Left ventricle myocardium superior (tissue), 1 donor: ENCODE data around the gene KIF9. TPM values are rescaled to one million over a fixed set of nuclear protein-coding genes. Genes with fewer than 3 reads are reported as not detected.
A peak's percentile ranks its signal among the peaks of the same experiment; 100 is the strongest.
"Not testable (repeated sequence)": the region's sequence is repeated elsewhere in the genome, so short reads cannot be mapped to it uniquely, and the experiment has no call there.

Source experiments
- ATAC-seq: fragments of 200-7000 bp; cut with Tn5 transposase; one replicate; pipeline ENCODE4 v1.9.1; 2020; ENCODE audit warnings: mild to moderate bottlenecking, moderate library complexity
- DNase-seq: peaks from one replicate; pipeline ENCODE4 v3.0.0-alpha.2; 2020
- intact Hi-C: fragments of 100-400 bp; cut with micrococcal nuclease; formaldehyde crosslinking; loops from one replicate; pipeline ENCODE4 v1.11.0; 2022
- long read RNA-seq: library from polyadenylated mRNA; unstranded; transcript quantifications from one replicate; pipeline ENCODE4 v2.0.0, GENCODE V29; 2021
- total RNA-seq: library from RNA; stranded (reverse); fragmentation: NEBNext Ultra II Directional; extraction: Animal tissue kit (Norgen Biotek cat#: 25700); gene quantifications from one replicate; pipeline ENCODE4 v1.2.1, GENCODE V29; 2021
- donor health status: DM: no; HTN: yes; CAD: no; lungs with severe emphysema.

KIF9 gene
- 8.8 TPM for total RNA-seq
- long read RNA-seq, transcript KIF9-205 (3 exons, 633 nt): major isoform, 9 of 13 reads
- long read RNA-seq, partial matches to known transcripts: 0 of 13 reads
- long read RNA-seq, other reads (novel, unspliced or antisense): 2 of 13 reads

GRCh38 chr3:47282424-47283192, at the start of gene KIF9, which contains the start of gene KLHL18:
Gene KIF9 (minus strand): TSS chr3:47282799. CDS start chr3:47277374, 5,425 bp downstream.
Gene KLHL18 (plus strand): TSS chr3:47282944. CDS start chr3:47282966, 22 bp downstream.
- intact Hi-C loops: no loop called here

DNA sequence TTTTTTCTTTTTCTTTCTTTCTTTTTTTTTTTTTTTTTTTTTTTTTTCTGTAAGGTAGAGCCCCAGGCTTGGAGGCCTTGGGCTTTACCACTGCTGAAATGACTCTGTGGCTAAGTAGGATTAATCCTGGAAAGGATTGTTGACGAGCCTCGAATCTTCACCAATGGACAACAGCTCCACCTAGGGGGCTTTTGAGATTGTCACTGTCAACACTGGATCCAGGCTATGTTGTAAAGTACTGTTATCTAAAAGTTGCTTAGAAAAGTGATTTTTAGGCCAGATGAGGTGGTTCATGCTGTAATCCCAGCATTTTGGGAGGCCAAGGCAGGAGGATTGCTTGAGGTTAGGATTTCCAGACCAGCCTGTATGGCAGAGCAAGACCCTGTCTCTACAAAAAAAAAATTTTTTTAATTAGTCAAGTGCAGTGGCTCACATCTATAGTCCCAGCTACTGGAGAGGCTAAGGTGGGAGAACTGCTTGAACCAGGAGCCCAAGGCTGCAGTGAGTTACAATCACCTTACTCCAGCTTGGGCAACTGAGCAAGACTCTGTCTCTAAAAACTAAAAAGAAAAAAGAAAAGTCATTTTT, 41.8 kb upstream of the KIF9 start:
- peak; percentile 92 for ATAC-seq
- DNase-seq: no peak
- intact Hi-C loops: loop anchor here (5.0 kb wide), 1 partner anchor 72 kb away; no protein-coding TSS in a partner anchor

More at GRCh38 chr3:47282424-47283192, at the start of gene KIF9, which contains the start of gene KLHL18:
- ATAC-seq (peak; percentile 98), DNase-seq (peak; percentile 96)

- intact Hi-C loops: loop anchor here (5.0 kb wide), 1 partner anchor 71 kb away; no protein-coding TSS in a partner anchor
- DNase-seq (no peak), ATAC-seq (no peak)
These were observed 41.1 kb upstream of the KIF9 start for GRCh38 chr3:47323431-47324277.

DNA sequence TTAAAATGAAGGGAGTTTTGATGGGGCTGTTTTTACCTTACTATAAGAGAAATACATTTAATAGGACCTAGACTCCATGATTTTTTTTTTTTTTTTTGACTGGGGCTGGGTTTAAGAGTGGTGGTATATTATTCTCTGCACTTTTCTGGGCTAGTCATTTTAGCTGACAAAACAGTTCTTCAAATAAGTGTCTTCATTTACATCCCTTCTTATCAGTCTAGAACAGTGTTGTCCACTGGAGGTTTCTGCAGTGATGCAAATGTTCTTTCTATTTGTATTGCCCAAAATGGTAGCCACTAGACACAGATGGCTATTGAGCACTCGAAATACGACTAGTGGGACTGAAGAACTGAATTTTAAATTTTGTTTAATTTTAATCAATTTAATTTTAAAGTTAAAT, 37.4 kb upstream of the KIF9 start:
- no peak for ATAC-seq
- intact Hi-C loops: loop anchor here (5.0 kb wide), 1 partner anchor 68 kb away; no protein-coding TSS in a partner anchor
- no peak for DNase-seq

DNA sequence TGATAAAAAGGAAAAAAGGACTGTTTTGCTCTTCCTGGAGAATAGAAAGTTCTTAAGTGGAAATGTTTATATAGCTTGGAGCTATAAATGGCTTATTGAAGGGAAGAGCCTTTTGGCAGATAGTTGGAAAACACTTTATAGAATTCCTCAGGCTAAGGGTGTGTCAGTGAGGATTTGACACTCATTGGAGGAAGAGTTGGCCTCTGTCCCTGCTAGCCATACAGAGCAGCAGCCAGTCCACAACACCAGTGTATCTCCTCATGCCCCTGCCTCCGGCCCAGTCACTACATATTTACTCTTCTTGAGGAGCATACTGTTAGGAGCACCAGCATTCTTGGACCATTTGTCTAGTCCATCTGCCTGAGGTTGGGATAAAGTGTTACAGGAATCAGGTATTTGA, 36.3 kb upstream of the KIF9 start:
- ATAC-seq (peak; percentile 65), DNase-seq (no peak)
- intact Hi-C loops: no loop called here

DNA sequence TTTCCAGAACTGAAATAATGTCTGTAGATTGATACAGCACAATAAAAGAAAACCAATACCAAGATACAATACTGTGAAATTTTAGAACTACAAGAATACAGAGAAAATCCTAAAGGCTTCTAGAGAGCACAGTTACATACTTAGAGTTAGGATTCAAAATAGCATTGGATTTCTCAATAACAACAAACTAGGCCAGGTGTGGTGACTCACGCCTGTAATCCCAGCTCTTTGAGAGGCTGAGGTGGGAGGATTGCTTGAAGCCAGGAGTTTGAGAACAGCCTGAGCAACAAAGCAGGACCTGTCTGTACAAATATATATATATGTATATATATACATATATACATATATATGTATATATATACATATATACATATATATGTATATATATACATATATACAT, 33.6 kb upstream of the KIF9 start:
- DNase-seq, ATAC-seq, intact Hi-C loops: not testable (repeated sequence)

GRCh38 chr3:47315069-47315647, 32.6 kb upstream of the KIF9 start:
- ATAC-seq: peak; percentile 60
- DNase-seq: no peak
- intact Hi-C loops: no loop called here

GRCh38 chr3:47314056-47314764, 31.6 kb upstream of the KIF9 start:
- ATAC-seq: no peak
- no peak for DNase-seq
- intact Hi-C loops: no loop called here

DNA sequence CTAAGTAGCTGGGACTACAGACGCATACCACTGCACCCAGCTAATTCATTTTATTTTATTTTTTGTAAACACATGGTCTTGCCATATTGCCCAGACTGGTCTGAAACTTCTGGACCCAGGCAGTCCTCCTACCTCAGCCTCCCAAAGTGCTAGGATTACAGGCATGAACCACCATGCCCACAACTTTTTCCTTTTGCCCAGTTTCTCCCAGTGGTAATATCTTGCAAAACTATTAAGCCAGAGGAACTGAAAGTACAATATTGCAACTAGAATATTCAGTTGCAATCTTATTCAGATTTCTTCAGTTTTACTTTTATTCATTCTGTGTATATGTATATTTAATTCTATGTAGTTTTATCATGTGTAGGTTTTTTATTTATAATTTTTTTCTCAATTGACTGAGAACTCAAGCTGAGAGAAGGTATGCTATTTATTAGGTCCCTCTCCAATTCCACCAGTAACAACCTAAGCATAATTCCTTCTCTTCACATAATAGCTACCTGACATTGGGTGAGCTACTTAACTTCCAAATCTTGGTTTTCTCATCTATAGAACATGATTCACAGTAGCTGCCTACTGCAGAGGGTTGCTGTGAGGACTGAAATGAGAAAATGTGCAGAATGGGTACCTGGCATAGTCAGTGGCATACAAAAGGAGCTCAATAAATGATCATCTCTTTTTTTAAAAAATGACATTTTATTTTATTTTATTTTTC, 30.9 kb upstream of the KIF9 start:
- ATAC-seq: no peak
- no peak for DNase-seq
- intact Hi-C loops: no loop called here

DNA sequence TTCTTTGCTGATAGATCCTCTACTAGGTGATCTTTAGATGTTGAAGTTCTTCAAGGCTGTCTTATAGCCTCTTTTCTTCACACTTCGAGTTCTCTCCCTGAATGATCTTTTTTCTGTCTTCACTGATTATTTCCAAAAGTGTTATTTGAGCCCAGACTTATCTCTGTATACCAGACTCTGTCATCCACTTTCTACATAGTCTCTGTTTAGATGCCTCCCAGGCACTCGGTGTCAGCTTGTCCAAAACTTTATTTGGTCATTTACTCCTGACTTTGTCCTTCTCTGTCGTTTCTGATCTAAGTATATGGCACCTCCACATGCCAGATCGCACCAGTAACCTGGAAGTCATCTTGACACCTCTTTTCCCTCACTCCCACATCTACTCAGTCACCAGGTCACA, 27.8 kb upstream of the KIF9 start:
- intact Hi-C loops: no loop called here

GRCh38 chr3:47309231-47309630, 26.6 kb upstream of the KIF9 start:
- ATAC-seq, intact Hi-C loops, DNase-seq: not testable (repeated sequence)

More for the DNA sequence above, 27.8 kb upstream of the KIF9 start:
- DNase-seq (no peak), ATAC-seq (no peak)

DNA sequence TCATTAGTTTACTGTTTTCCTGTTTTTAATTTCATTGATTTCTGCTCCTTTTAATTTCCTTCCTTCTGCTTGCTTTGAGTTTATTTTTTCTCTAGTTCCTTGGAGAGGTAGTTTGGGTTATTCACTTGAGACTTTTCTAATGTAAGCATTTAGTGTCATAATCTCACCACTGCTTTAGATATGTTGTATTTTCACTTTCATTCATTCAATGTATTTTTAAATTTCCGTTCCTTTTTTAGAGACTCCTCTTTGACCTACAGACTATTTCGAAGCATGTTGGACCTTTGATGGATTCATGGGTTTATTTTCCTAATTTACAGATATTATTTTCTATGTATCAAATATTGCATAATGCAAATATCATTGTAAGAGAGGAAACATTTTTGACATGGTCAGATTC, 23.4 kb upstream of the KIF9 start:
- DNase-seq (no peak), ATAC-seq (no peak)
- intact Hi-C loops: no loop called here

DNA sequence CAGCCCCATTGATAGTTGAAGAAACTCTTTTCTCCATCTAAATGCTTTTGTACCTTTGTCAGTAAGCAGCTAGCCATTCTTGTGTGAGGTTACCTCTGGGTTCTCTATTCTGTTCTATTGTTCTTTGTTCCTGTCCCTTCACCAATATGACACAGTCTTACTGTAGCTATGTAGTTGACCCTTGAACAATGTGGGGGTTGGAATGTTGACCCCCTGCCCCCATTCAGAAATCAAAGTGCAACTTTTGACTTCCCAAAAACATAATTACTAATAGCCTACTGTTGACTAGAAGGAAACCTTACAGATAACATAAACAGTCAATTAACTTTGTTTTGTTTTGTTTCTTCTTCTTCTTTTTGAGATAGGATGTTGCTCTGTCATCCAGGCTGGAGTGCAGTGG, 18.9 kb upstream of the KIF9 start:
- intact Hi-C loops: no loop called here
- ATAC-seq (no peak), DNase-seq (no peak)

DNA sequence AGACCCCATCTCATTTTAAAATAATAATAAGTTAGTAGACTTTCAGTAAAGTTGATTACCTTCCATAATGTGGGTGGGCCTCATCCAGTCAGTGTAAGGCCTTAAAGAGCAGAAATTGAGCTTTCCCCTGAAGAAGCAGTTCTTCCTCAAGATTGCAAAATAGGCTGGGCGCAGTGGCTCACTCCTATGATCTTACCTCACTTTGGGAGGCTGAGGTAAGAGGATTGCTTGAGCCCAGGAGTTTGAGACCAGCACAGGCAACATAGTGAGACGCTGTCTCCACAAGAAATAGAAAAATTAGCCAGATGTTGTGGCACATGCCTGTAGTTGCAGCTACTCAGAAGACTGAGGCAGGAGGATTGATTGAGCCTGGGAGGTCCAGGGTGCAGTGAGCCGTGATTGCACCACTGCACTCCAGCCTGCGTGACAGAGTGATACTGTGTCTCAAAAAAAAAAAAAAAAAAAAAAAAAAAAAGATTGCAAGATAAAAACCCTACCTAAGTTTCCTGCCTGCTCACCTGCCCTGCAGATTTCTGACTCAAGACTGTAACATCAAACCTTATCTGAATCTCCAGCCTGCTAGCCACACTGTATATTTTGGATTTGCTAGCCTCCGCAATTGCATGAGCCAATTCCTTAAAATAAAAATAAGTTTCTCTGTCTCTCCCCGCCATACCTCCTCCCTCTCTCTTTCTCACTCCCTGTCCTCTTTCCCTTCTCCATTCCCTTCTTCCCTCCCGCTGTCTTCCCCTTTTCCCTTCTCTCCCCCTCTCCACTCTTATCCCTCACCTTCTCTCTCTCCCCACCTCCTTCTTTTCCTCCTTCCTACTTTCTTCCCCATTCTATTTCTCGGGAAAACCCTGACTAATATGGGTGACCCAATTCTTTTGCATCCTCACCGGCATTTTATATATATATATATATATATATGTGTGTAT, 17.1 kb upstream of the KIF9 start:
- intact Hi-C loops: no loop called here
- DNase-seq (no peak), ATAC-seq (no peak)

DNA sequence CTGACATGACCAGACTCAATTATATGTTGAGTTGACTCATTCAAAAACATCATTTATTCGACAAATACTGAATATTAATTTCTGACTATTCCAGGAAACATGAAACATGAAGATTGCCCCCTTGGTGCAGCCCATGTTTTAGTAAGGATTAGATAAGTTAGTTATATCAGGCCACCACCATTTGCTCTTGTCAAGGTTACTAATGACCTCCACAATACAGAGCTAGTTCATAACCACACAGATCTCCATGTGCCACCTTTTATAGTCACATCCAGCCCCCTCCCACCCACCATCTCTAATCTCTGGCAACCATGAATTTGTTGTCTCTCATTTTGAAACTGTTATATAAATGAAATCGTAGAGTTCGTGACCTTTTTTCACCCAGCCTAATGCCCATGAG, 15.8 kb upstream of the KIF9 start:
- ATAC-seq: no peak
- intact Hi-C loops: no loop called here

DNA sequence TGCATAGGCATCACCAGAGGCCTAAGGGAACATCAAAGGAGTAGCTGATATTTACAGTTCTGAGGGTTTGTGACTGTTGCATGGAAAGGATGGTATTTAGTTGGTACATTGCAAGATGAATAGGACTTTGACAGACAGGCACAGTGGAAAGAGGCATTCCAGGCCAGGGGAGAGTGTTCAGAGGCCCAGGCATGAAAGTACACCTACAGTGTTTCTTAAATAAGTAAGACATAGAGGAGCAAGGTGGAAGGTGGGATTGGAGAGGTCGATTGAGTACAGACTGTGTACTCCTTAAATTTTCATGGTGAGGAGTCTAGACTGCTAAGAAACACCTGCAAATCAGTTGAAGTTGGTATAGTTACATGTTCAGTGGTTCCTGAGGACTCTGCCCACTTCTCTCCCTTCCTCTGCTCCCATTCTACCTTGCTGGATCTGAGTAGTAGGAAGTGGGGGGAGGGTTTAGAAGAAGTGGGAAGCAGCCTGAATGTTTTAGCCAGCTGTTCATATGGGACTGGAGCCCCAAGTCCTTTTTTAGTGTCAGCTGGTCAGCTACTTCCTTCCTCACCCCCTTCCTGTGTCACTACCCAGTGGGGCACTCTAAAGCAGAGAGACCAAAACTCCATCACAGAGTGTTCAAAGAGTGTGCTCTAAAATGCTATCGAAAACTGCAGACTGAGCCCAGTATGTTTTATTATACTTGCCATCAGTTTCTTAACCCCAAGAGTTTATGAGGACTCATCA, 14.1 kb upstream of the KIF9 start:
- intact Hi-C loops: no loop called here
- no peak for DNase-seq
- peak; percentile 59 for ATAC-seq

More for the DNA sequence above, 15.8 kb upstream of the KIF9 start:
- DNase-seq: no peak
